ENCODE data around the gene HOXA9. TPM values are rescaled to one million over a fixed set of nuclear protein-coding genes. Genes with fewer than 3 reads are reported as not detected.

The HOXA9 gene
- polyA plus RNA-seq, 6 donors from 2014 or later: not detected

DNA sequence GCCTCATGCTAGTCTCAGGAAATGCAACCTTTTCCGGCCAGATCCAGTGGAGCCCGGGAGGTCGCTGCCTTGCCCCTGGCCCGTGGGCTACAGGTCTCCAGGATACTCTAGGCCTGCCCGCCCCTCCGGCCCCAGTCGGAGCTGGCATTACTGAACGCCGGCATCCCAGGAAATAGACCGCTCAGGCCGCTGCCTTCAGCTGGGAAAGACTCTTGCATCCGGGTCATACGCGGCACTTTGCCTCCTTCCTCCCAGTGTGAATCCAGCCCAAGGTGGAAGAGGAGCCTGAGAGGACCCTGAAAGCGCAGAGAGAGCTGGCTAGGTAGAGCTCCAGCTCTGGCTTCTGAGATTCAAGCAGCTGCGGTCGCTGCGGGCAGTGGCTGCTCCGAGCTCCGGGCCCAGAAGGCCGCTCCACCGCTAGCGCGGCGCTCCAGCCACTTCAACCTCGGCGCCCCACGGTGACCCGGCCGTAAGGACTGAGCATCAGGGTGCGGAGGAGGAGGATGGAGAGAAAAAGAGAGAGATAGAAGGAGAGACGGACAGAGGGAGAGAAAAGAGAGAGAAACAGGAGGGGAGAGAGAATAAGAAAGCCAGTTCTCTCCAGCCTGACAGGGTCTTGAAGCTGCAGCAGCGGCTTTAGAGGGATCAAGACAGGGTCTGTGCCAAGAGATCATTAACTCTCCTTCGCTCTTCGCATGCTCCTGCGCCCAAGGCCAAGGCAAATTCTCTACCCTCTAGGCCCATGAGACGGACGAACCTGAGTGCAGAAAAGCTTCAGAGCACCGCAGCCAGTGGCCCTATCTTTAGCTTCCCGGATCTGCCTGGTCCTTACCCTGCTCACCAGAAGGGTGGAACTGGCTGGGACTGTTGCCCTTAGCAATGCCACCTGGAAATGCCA is 10.5 kb upstream of the HOXA9 start:
- peaks cover 0 to 10% of the 10 kb centered on the region in 2 donors for H3K36me3 Mint-ChIP-seq
- peak overlapping the region in 2 of 8 donors; percentile 16 to 76 for H3K4me3 Mint-ChIP-seq
- peaks cover 18 to 29% (median 22%) of the 10 kb centered on the region in 3 donors for H3K4me1 Mint-ChIP-seq
- DNase-seq: no peak
- peaks cover 65 to 87% (median 66%) of the 10 kb centered on the region in 3 donors for H3K27me3 Mint-ChIP-seq
- H3K27ac Mint-ChIP-seq: peak overlapping the region in 1 of 6 donors; percentile 23
- H3K9me3 Mint-ChIP-seq: peaks cover 0 to 21% (median 4%) of the 10 kb centered on the region in 7 donors
- ATAC-seq (ENCODE audit: low read depth in 2 of 2): no peak

GRCh38 chr7:27174874-27175625 is 9.7 kb upstream of the HOXA9 start:
- no peak for ATAC-seq (ENCODE audit: low read depth in 2 of 2)
- Mint-ChIP-seq H3K27ac (peak overlapping the region in 3 of 6 donors; percentile 20 to 83 (median 42)), H3K9me3 (peaks cover 0 to 26% (median 6%) of the 10 kb centered on the region in 7 donors), H3K27me3 (peaks cover 65 to 87% (median 67%) of the 10 kb centered on the region in 3 donors), H3K36me3 (peaks cover 0 to 10% of the 10 kb centered on the region in 2 donors), H3K4me1 (peaks cover 18 to 26% (median 21%) of the 10 kb centered on the region in 3 donors), H3K4me3 (peak overlapping the region; percentile 9 to 76 (median 64))
- DNase-seq: no peak

DNA sequence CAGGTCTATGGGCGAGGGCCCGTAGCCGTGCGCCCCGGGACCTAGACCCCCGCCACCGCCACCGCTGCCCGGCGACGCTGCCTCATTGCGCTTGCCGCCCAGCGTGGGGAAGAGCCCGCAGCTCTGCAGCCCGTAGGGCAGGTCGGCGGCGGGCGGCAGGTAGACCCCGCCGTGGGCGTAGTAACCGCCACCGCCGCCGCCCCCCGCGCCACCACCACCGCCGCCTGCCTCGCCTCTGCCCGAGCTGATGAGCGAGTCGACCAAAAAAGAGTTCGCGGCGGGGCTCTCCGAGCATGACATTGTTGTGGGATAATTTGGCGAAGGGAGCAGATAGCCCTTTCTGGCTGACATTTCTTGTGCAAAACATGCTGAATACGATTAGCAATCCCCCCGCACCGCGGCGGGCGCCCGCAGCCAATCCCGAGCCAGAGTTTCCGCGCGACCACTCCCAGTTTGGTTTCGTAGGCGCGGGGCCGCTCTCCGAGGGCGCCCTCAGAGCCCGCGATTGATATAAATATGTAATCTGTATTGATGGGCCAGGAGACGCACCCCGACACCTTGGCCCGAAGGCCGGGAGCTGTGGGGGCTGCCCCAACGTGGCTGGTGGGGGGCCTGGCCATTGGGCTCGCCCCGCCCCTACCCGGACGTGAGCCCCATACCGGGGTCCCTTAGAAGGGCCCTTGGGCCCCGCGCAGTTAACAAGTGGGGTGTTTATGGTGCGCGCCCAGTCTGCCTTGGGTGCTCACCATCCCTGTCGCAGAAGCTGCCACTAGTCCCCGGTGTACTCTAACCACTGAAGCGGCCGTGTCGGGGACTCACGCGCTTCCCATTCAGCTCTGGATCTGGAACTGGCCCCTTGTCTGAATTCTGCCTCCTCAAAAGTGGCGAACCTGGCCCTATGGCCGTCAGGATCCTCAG is 8.9 kb upstream of the HOXA9 start, which contains the start of gene HOXA10:
Gene HOXA10, minus strand, starts transcription at position 365 of the 918 bp plus-strand sequence. Its CDS starts 14 bp downstream, at position 351.
- Mint-ChIP-seq H3K4me1 (peaks cover 13 to 19% (median 18%) of the 10 kb centered on the region in 3 donors), H3K36me3 (peaks cover 0 to 10% of the 10 kb centered on the region in 2 donors), H3K27ac (peak within 1 kb of the TSS in 3 of 6 donors; percentile 42 to 83 (median 65)), H3K9me3 (peaks cover 0 to 22% (median 6%) of the 10 kb centered on the region in 7 donors), H3K4me3 (peak within 1 kb of the TSS; percentile 64 to 83 (median 68)), H3K27me3 (peaks cover 58 to 83% (median 59%) of the 10 kb centered on the region in 3 donors)
- DNase-seq: no peak
- ATAC-seq (ENCODE audit: low read depth in 2 of 2): no peak

GRCh38 chr7:27173511-27173955 is 8.2 kb upstream of the HOXA9 start:
- peak; percentile 46 for DNase-seq

DNA sequence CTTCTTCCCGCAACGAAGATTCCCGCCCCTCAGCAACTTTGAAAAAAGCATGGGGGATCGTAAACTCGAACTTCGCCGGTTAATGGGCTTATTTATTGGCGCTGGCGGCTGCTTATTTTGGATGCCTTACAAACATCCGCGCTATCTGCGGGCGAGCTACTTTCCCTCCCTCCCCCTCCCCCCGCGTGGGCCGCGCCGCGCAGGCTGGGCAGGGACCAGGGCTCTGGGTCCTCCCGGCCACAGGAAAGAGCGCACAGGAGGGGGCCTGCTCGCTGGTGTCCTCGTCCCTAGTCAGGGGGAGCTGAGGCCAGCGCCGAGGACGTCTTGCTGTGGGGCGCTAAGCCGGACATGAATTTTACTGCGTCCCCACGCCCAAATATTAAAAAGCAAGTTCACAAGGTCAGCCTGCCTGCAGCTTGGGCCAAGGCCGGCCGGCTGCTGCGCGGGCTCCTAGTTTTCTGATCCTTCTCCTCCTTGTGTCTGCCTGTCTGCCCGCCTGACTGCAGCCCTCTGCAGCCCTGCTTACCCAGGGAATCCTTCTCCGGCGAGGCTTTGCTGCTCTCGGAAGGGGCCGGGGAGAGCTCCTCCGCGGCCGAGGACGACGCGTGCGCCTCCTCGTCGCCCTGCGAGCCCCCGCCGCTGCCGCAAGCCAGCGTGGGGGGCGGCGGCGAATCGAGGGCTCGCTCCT is 7.6 kb upstream of the HOXA9 start:
- peaks cover 2 to 22% (median 5%) of the 10 kb centered on the region in 7 donors for H3K9me3 Mint-ChIP-seq
- peaks cover 20 to 24% (median 22%) of the 10 kb centered on the region in 3 donors for H3K4me1 Mint-ChIP-seq
- H3K4me3 Mint-ChIP-seq: peak overlapping the region in 6 of 8 donors; percentile 42 to 78 (median 69)
- DNase-seq: no peak
- H3K36me3 Mint-ChIP-seq: peaks cover 0 to 18% of the 10 kb centered on the region in 2 donors
- ATAC-seq (ENCODE audit: low read depth in 2 of 2): peak; percentile 14 to 25
- peaks cover 52 to 83% (median 62%) of the 10 kb centered on the region in 3 donors for H3K27me3 Mint-ChIP-seq
- peak overlapping the region in 1 of 6 donors; percentile 96 for H3K27ac Mint-ChIP-seq

More at GRCh38 chr7:27173511-27173955, 8.2 kb upstream of the HOXA9 start:
- no peak overlapping the region for H3K27ac Mint-ChIP-seq
- peaks cover 2 to 22% (median 5%) of the 10 kb centered on the region in 7 donors for H3K9me3 Mint-ChIP-seq
- peaks cover 17 to 23% (median 22%) of the 10 kb centered on the region in 3 donors for H3K4me1 Mint-ChIP-seq
- peaks cover 0 to 16% of the 10 kb centered on the region in 2 donors for H3K36me3 Mint-ChIP-seq
- ATAC-seq (ENCODE audit: low read depth in 2 of 2): peak; percentile 84 to 85
- peaks cover 56 to 83% (median 63%) of the 10 kb centered on the region in 3 donors for H3K27me3 Mint-ChIP-seq
- H3K4me3 Mint-ChIP-seq: peak overlapping the region in 3 of 8 donors; percentile 57 to 70 (median 66)

DNA sequence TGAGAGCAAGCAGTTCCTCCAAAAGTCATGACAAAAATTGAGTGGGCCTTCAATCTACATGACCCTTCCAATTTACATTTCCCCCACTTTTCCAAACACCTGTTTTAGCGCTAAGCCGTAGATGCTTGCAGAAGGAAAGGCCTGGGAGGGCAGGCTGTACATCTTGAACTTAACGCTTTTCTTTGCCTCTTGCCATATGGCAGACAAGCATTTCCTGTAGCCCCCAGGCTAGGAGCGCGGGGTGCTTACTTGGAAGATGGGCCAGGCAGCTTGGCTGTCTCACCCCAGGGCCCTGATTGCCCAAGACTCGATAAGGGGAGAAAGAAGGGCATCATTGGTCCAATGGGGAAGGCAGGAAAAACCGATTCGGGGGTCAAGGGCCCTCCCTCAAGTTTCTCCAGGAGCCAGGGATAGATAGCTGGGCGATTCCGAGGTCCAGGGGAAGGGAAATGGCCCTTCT is 7.0 kb upstream of the HOXA9 start:
- no peak for DNase-seq
- peaks cover 2 to 28% (median 5%) of the 10 kb centered on the region in 7 donors for H3K9me3 Mint-ChIP-seq
- H3K4me3 Mint-ChIP-seq: peak overlapping the region; percentile 57 to 83 (median 76)
- no peak for ATAC-seq (ENCODE audit: low read depth in 2 of 2)
- H3K27me3 Mint-ChIP-seq: peaks cover 46 to 83% (median 59%) of the 10 kb centered on the region in 3 donors
- peaks cover 20 to 24% (median 23%) of the 10 kb centered on the region in 3 donors for H3K4me1 Mint-ChIP-seq
- H3K27ac Mint-ChIP-seq: peak overlapping the region in 4 of 6 donors; percentile 9 to 97 (median 89)
- H3K36me3 Mint-ChIP-seq: peaks cover 0 to 19% of the 10 kb centered on the region in 2 donors

DNA sequence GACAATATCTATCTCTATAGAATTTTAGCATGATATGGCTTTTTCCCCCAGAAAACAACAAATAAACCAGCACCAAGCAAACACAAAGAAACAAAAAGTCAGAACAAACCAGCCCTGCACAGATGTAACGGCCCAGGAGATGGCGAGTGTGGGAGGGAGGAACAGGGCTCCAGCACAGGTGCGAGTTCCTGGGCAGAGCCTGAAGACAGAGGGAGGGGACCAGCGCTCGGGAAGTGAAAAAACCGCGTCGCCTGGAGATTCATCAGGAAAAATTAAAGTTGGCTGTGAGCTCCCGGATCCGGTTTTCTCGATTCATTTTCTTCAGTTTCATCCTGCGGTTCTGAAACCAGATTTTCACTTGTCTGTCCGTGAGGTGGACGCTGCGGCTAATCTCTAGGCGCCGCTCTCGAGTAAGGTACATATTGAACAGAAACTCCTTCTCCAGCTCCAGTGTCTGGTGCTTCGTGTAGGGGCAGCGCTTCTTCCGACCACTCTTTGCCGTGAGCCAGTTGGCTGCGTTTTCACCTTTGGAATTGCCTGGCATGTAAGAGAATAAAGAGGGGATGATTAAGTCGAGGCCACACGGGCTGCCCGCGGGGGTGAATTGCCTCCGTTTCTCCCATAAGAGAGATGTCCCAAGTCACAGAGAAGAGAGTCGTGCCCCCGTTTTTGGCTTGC is 6.4 kb upstream of the HOXA9 start:
- peaks cover 40 to 83% (median 62%) of the 10 kb centered on the region in 3 donors for H3K27me3 Mint-ChIP-seq
- no peak for ATAC-seq (ENCODE audit: low read depth in 2 of 2)
- peak overlapping the region; percentile 57 to 83 (median 73) for H3K4me3 Mint-ChIP-seq
- H3K27ac Mint-ChIP-seq: peak overlapping the region in 4 of 6 donors; percentile 9 to 97 (median 89)
- no peak for DNase-seq
- peaks cover 24 to 29% (median 24%) of the 10 kb centered on the region in 3 donors for H3K4me1 Mint-ChIP-seq
- H3K9me3 Mint-ChIP-seq: peaks cover 5 to 28% (median 7%) of the 10 kb centered on the region in 7 donors
- peaks cover 0 to 24% of the 10 kb centered on the region in 2 donors for H3K36me3 Mint-ChIP-seq

DNA sequence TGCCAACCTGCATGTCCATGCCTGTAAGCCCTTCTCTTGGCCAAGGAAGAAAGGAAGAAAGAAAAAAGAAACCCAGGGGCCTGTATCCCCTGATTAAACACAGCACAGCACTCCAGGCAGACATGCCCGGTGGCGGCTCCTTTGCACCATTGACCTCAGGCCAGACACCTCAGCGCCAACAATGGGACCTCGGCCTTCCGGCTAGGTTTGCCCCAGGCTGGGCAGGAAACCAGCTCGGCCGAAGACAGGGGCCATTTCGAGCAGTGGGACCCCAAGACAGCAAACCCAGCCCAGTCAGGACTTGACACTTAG is 5.9 kb upstream of the HOXA9 start:
- H3K27ac Mint-ChIP-seq: peak overlapping the region in 4 of 6 donors; percentile 3 to 97 (median 89)
- peaks cover 36 to 79% (median 60%) of the 10 kb centered on the region in 3 donors for H3K27me3 Mint-ChIP-seq
- H3K9me3 Mint-ChIP-seq: peaks cover 5 to 28% (median 7%) of the 10 kb centered on the region in 7 donors
- H3K4me1 Mint-ChIP-seq: peaks cover 24 to 29% (median 24%) of the 10 kb centered on the region in 3 donors
- DNase-seq (no peak), ATAC-seq (ENCODE audit: low read depth in 2 of 2) (no peak)
- H3K36me3 Mint-ChIP-seq: peaks cover 0 to 24% of the 10 kb centered on the region in 2 donors
- H3K4me3 Mint-ChIP-seq: peak overlapping the region in 3 of 8 donors; percentile 58 to 83 (median 77)

DNA sequence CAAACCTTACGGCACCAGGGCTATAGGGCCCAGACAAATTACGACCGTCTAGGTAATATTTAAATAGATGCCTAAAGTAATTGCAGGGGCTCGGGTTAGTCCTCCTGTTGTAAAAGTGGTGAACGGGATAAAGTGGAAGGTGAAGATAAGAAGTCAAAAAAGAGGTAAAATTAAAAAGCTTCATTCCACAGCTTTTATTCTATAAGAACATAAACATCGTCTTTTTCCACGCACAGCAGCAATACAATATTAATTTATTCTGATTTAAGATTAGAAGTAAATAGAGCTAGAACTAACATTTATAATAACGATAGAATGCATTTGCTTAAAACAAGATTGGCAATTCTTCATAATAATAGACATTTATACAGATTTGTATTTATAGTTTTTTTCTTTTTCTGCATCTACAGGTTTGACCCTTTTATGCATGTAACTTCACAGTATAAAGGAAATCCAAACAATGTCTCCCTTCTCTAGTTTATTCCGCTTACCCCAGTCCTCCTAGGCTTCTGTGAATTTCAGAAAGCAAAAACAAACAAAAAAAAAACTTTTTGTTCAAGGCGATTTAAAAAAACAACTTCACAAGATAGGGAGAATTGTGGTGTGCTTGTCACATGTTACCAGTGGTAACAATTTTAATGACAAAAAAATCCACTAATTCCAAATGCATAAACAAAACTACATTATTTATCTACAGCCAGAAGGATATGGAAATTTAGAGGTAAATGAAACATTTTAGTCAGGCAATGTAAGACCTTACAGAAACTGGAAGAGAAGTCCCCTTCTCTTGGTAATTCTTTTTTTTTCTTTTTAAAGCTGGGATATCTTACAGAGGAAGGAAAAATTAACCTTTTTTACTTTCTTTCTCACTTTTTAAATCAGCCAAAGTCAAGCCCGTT is 5.3 kb upstream of the HOXA9 start:
- peak overlapping the region in 2 of 8 donors; percentile 68 to 83 for H3K4me3 Mint-ChIP-seq
- peaks cover 2 to 24% of the 10 kb centered on the region in 2 donors for H3K36me3 Mint-ChIP-seq
- DNase-seq (no peak), ATAC-seq (ENCODE audit: low read depth in 2 of 2) (no peak)
- peaks cover 5 to 28% (median 7%) of the 10 kb centered on the region in 7 donors for H3K9me3 Mint-ChIP-seq
- peaks cover 24 to 29% (median 24%) of the 10 kb centered on the region in 3 donors for H3K4me1 Mint-ChIP-seq
- H3K27ac Mint-ChIP-seq: peak overlapping the region in 5 of 6 donors; percentile 54 to 96 (median 76)
- H3K27me3 Mint-ChIP-seq: peaks cover 30 to 76% (median 54%) of the 10 kb centered on the region in 3 donors

All from naive B cell (primary cell).